ELR (cell line): ENCODE measurements around the gene TMEM101.
"Not testable (repeated sequence)": the region's sequence is repeated elsewhere in the genome, so short reads cannot be mapped to it uniquely, and the experiment has no call there.

ENCODE experiments used
- DNase-seq: peaks from one replicate; pipeline ENCODE4 v3.0.0-alpha.2; 2015; ENCODE audit warnings: low read depth

TMEM101 gene

GRCh38 chr17:44014437-44015172 is at the start of gene TMEM101:
TSS of gene TMEM101 (minus strand) at chr17:44014963. CDS start at chr17:44014952, 11 bp downstream.
- peak; percentile 98 for DNase-seq

- no peak for DNase-seq
Observed at GRCh38 chr17:44063704-44064639, 49.2 kb upstream of the TMEM101 start.

- DNase-seq = no peak
Observed at GRCh38 chr17:44062871-44063270, 48.1 kb upstream of the TMEM101 start.

GRCh38 chr17:44061446-44061845 is 46.7 kb upstream of the TMEM101 start:
- DNase-seq = no peak

- DNase-seq = no peak
Observed at GRCh38 chr17:44059101-44059892, 44.5 kb upstream of the TMEM101 start.

GRCh38 chr17:44053125-44053872 is 38.5 kb upstream of the TMEM101 start:
- DNase-seq = no peak

GRCh38 chr17:44049294-44050060 is 34.7 kb upstream of the TMEM101 start:
- DNase-seq = no peak

- DNase-seq = not testable (repeated sequence)
Observed at GRCh38 chr17:44046893-44047292, 32.1 kb upstream of the TMEM101 start.

- DNase-seq = no peak
Observed at GRCh38 chr17:44045486-44045885, 30.7 kb upstream of the TMEM101 start.

GRCh38 chr17:44044071-44044470 is 29.3 kb upstream of the TMEM101 start:
- peak; percentile 41 for DNase-seq

- no peak for DNase-seq
Observed at GRCh38 chr17:44043272-44043696, 28.5 kb upstream of the TMEM101 start.

GRCh38 chr17:44039829-44040635 is 25.3 kb upstream of the TMEM101 start:
- DNase-seq = no peak

GRCh38 chr17:44038604-44039011 is 23.8 kb upstream of the TMEM101 start:
- DNase-seq = no peak

GRCh38 chr17:44037471-44037870 is 22.7 kb upstream of the TMEM101 start:
- DNase-seq = no peak

GRCh38 chr17:44034688-44035087 is 19.9 kb upstream of the TMEM101 start:
- DNase-seq = not testable (repeated sequence)

- DNase-seq = no peak
Observed at GRCh38 chr17:44033861-44034408, 19.2 kb upstream of the TMEM101 start.

GRCh38 chr17:44030482-44030881 is 15.7 kb upstream of the TMEM101 start:
- no peak for DNase-seq

GRCh38 chr17:44029736-44030135 is 15.0 kb upstream of the TMEM101 start:
- no peak for DNase-seq

GRCh38 chr17:44024853-44025252 is 10.1 kb upstream of the TMEM101 start:
- DNase-seq = no peak
